Left lung (tissue), 14 donors: ENCODE results near the gene SETMAR. TPM values are rescaled to one million over a fixed set of nuclear protein-coding genes. Genes with fewer than 3 reads are reported as not detected.
A peak's percentile ranks its signal among the peaks of the same experiment; 100 is the strongest.

ENCODE experiments used
- ATAC-seq: fragments of 200-7000 bp; cut with Tn5 transposase; one replicate; pipeline ENCODE4 v1.9.1; 2020; ENCODE audit warnings: moderate library complexity
- DNase-seq, 4 donors: peaks; one replicate each; pipeline ENCODE4 v3.0.0-alpha.2; 2013 to 2020
- H3K27ac ChIP-seq, 2 donors: fragments of 200-600 bp; sonication (generic) in 1 of 2; one replicate each; pipeline versions ENCODE4 v1.5.0 to v1.8.0; 2020 to 2021
- H3K27me3 ChIP-seq, 2 donors: fragments of 200-600 bp; sonication (generic) in 1 of 2; one replicate each; pipeline versions ENCODE4 v1.5.0 to v1.8.0; 2020 to 2021
- H3K36me3 ChIP-seq, 2 donors: fragments of 200-600 bp; sonication (generic) in 1 of 2; one replicate each; pipeline versions ENCODE4 v1.5.0 to v1.8.0; 2020 to 2021
- H3K4me1 ChIP-seq, 2 donors: fragments of 200-600 bp; one replicate each; pipeline ENCODE4 v1.8.0; 2021
- H3K4me3 ChIP-seq, 2 donors: fragments of 200-600 bp; sonication (generic) in 1 of 2; one replicate each; pipeline versions ENCODE4 v1.5.0 to v1.8.0; 2020 to 2021; ENCODE audit warnings: mild to moderate bottlenecking in 1 of 2
- H3K9me3 ChIP-seq, 2 donors: fragments of 200-600 bp; sonication (generic) in 1 of 2; one replicate each; pipeline versions ENCODE4 v1.5.0 to v1.8.0; 2020 to 2021
- CTCF ChIP-seq, 2 donors: fragments of 200-600 bp; sonication (generic) in 1 of 2; IDR thresholded peaks; one replicate each; pipeline versions ENCODE4 v1.5.0 to v1.8.0; 2021; ENCODE audit warnings: antibody characterized with exemption in 2 of 2
- intact Hi-C, 2 donors: fragments of 100-400 bp; cut with DNase I; formaldehyde crosslinking; loops; one replicate each; pipeline versions ENCODE4 v1.11.2 to v1.14.2; 2022
- long read RNA-seq, 12 donors: library from polyadenylated mRNA in 2 of 12; unstranded in 2 of 12; transcript quantifications; one replicate each; pipeline ENCODE4 v2.0.0 and lab custom pipeline, GENCODE V29; 2019 to 2026
- polyA plus RNA-seq, 6 donors: library from polyadenylated mRNA; unstranded; fragments of 120-200 nt; gene quantifications; one replicate each; pipeline ENCODE4 v1.2.1, GENCODE V29; 2013; ENCODE audit not compliant: insufficient read length in 6 of 6
- total RNA-seq, 2 donors: library from RNA; stranded (reverse); fragmentation: NEBNext Ultra II Directional; extraction: Animal tissue kit (Norgen Biotek cat#: 25700); gene quantifications; one replicate each; pipeline ENCODE4 v1.2.1, GENCODE V29; 2021
- donor health status: DM: no; HTN: yes; CAD: no.
- donor health status: DM: no; HTN: no; CAD: no.

The SETMAR gene
- 10 to 100 TPM; 12.8 to 19.4 TPM for total RNA-seq
- polyA plus RNA-seq = 10 to 100 TPM; 36.6 to 42.5 (median 37.8) TPM
- long read RNA-seq, donor 1, partial matches to known transcripts = 0 of 22 reads
- long read RNA-seq, donor 1, other reads (novel, unspliced or antisense) = 19 of 22 reads
- long read RNA-seq, donor 2, partial matches to known transcripts = 0 of 4 reads
- long read RNA-seq, donor 2, other reads (novel, unspliced or antisense) = 0 of 4 reads
- long read RNA-seq, donor 3, partial matches to known transcripts = 0 of 4 reads
- long read RNA-seq, donor 3, other reads (novel, unspliced or antisense) = 0 of 4 reads
- long read RNA-seq, donor 4, partial matches to known transcripts = 1 of 11 reads
- long read RNA-seq, donor 4, other reads (novel, unspliced or antisense) = 3 of 11 reads
- long read RNA-seq, donor 5, partial matches to known transcripts = 0 of 9 reads
- long read RNA-seq, donor 5, other reads (novel, unspliced or antisense) = 0 of 9 reads
- long read RNA-seq, donor 6, partial matches to known transcripts = 0 of 4 reads
- long read RNA-seq, donor 6, other reads (novel, unspliced or antisense) = 0 of 4 reads
- long read RNA-seq, donor 7, partial matches to known transcripts = 0 of 2 reads
- long read RNA-seq, donor 7, other reads (novel, unspliced or antisense) = 0 of 2 reads
- long read RNA-seq, donor 8, partial matches to known transcripts = 0 of 18 reads
- long read RNA-seq, donor 8, other reads (novel, unspliced or antisense) = 13 of 18 reads
- long read RNA-seq, donor 9 = 0 reads
- long read RNA-seq, donor 10, partial matches to known transcripts = 0 of 2 reads
- long read RNA-seq, donor 10, other reads (novel, unspliced or antisense) = 2 of 2 reads
- long read RNA-seq, donor 11, partial matches to known transcripts = 0 of 4 reads
- long read RNA-seq, donor 11, other reads (novel, unspliced or antisense) = 0 of 4 reads
- long read RNA-seq, donor 12, partial matches to known transcripts = 0 of 4 reads
- long read RNA-seq, donor 12, other reads (novel, unspliced or antisense) = 0 of 4 reads

DNA sequence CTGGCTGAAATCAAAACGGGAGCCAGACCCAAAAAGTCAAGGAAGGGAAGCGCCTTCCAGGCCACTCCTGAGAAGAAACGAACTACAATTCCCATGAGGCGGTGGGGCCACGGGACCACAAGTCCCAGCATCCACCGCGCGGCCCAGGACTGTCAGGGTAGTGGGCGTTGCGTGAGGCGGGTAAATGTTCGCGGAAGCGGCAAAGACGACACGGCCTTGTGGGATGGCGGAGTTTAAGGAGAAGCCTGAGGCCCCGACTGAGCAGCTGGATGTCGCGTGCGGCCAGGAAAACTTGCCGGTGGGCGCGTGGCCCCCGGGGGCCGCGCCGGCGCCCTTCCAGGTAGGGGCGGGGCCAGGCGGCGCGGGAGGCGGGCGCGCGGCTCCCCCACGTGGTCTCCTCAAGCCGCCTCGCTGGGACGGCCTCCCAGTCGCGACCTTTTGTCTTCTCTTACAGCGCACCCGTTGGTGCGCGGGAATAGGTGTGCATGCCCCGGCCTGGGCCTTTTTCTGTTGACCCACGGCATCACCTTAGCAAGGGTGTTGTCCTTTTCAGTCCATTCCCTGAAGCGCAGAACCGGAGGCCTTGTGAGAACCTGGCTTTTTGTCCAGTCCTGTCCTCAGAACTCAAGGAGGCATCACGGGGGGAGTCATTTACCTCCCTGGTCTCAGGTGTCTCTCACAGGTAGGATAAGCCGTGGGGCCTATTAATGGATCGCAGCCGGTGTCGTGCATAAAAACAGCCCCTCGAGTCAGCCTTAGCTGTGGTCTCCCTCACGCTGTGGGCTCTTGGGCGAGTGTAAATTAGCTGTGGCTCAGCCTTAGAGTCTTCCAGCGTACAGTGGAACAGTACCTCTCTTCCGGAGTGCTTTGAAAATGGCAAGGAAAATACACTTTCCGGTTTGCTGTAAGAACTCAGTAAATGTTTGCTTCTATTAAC, at the start of gene SETMAR:
SETMAR (plus strand) TSS at position 183 of the 937 bp plus-strand sequence; CDS start at position 185, 2 bp downstream.
- DNase-seq (peak; percentile 89 to 94 (median 92)), ATAC-seq (peak; percentile 98)
- H3K4me1 ChIP-seq = peaks cover 22 to 24% of the 10 kb centered on the region in 2 donors
- H3K36me3 ChIP-seq = no peaks in the 10 kb centered on the region
- H3K4me3 ChIP-seq = peak within 1 kb of the TSS; percentile 59 to 65
- H3K27me3 ChIP-seq = no peaks in the 10 kb centered on the region
- H3K27ac ChIP-seq = peak within 1 kb of the TSS; percentile 90 to 94
- TF ChIP-seq CTCF (IDR thresholded peaks at IDR 0.05) = no peak
- H3K9me3 ChIP-seq = no peaks in the 10 kb centered on the region
- intact Hi-C loops = no loop called here

DNA sequence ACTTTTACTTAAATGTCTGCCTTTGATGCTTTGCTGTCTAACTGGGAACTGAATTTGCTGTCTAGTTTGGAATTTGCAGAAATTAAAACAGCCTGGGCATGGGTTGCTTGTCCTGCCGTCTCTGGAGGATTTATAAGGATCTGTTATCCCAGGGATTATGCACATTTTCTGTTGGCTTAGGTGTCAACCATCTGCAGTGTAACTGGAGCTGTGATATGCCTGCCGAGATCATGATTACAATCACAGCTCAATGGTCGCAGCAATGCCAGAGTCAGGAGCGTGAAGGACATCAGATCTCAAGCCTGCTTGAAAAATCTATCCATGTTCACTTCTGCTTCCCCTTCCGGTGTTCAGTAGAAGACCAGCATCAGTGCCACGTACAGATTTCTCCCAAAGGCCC, 41.8 kb upstream of the SETMAR start:
- no peaks in the 10 kb centered on the region for H3K27me3 ChIP-seq
- DNase-seq (no peak), ATAC-seq (no peak)
- TF ChIP-seq CTCF (IDR thresholded peaks at IDR 0.05) = no peak
- H3K9me3 ChIP-seq = peaks cover 0 to 3% of the 10 kb centered on the region in 2 donors
- no peak overlapping the region for H3K27ac ChIP-seq
- H3K4me3 ChIP-seq = no peak overlapping the region
- intact Hi-C loops = no loop called here
- H3K4me1 ChIP-seq = no peaks in the 10 kb centered on the region
- no peaks in the 10 kb centered on the region for H3K36me3 ChIP-seq

GRCh38 chr3:4264040-4264439, 39.1 kb upstream of the SETMAR start:
- Histone ChIP-seq H3K27ac (no peak overlapping the region), H3K27me3 (no peaks in the 10 kb centered on the region), H3K4me3 (no peak overlapping the region), H3K36me3 (no peaks in the 10 kb centered on the region), H3K4me1 (no peaks in the 10 kb centered on the region), H3K9me3 (peaks cover 0 to 3% of the 10 kb centered on the region in 2 donors)
- peak in 1 of 4 donors; percentile 2 for DNase-seq
- ATAC-seq = no peak
- TF ChIP-seq CTCF (IDR thresholded peaks at IDR 0.05) = no peak
- intact Hi-C loops = no loop called here

- TF ChIP-seq CTCF (IDR thresholded peaks at IDR 0.05) = no peak
- Histone ChIP-seq H3K36me3 (no peaks in the 10 kb centered on the region), H3K4me1 (peaks cover 0 to 7% of the 10 kb centered on the region in 2 donors), H3K27ac (no peak overlapping the region), H3K27me3 (no peaks in the 10 kb centered on the region), H3K4me3 (no peak overlapping the region), H3K9me3 (no peaks in the 10 kb centered on the region)
- ATAC-seq = no peak
- no peak for DNase-seq
- intact Hi-C loops = no loop called here
Measured at GRCh38 chr3:4270720-4271119, 32.4 kb upstream of the SETMAR start.
